ENCODE measurements around the gene NIFK.
A peak's percentile ranks its signal among the peaks of the same experiment; 100 is the strongest.
"Not testable (repeated sequence)": the region's sequence is repeated elsewhere in the genome, so short reads cannot be mapped to it uniquely, and the experiment has no call there.

NIFK gene

GRCh38 chr2:121731366-121731765 lies 5.3 kb downstream of the NIFK start:
- no peak for DNase-seq

GRCh38 chr2:121727950-121728349 lies 8.7 kb downstream of the NIFK start:
- no peak for DNase-seq

GRCh38 chr2:121727332-121727731 lies 9.3 kb downstream of the NIFK start:
- DNase-seq = no peak

- no peak for DNase-seq
Observed at GRCh38 chr2:121723316-121723715, 13.4 kb downstream of the NIFK start.

DNA sequence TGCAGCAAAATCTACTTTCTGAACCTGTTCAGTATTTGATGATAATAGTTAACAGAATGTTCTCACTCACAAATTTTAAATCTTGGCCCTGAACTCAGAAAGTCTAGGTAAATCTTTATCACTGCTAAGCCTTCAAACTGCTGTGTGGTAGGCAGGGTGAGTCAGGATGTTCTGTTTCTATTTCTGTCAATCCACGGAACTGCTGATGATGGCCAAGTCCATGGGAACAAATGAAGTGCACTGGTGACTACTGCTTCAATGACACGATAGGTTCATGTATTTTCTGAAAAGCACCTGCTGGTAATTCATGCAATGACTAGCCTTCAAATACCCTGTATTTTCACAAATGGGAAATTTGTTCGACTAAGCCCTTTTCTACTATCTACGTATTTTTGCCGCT lies 14.2 kb downstream of the NIFK start:
- DNase-seq = no peak

DNA sequence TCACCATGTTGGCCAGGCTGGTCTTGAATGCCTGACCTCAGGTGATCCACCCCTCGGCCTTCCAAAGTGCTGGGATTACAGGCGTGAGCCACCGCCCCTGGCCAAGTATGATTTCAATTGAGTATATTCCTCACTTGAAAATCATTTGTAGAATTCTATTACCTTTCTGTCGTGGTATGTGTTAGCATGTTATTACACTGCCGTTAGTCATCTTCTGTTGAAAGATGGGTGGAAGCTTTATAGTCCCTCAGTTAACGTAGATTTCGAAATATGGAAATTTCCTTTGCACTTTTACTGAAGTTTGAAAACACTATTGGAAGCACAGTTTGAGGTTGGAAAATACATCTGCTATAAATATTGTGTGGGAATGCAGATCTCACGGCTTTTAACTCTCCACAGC lies 14.7 kb downstream of the NIFK start:
- DNase-seq = no peak

DNA sequence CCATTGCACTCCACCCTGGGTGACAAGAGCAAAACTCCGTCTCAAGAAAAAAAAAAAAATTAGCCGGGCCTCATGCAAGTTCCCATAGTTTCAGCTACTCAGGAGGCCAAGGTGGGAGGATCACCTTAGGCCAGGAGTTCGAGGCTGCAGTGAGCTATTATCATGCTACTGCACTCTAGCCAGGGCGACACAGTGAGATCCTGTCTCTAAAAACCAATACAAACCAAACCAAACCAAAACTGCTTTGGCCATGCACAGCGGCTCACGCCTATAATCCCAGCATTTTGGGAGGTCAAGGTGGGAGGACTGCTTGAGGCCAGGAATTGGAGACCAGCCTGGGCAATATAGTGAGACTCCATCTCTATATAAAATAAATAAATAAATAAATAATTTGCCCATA lies 19.1 kb downstream of the NIFK start:
- no peak for DNase-seq

DNA sequence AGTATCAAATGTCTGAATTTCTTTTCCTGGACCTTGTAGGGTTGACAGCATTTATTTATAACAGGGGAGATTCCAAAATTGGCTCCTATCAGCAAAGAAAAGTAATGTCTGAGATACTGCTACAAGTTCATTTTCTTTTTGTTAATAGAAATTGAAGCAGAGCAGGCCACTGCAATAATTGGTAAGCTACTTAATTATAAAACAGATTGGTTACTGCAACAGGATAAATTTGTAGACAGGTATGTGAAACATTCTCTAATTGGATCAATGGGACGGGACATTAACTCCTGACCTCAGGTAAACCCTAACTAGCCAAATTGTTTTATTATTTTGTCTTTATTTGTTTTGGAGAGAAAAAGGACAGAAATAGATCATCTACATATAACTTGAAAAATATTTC lies 20.5 kb downstream of the NIFK start:
- no peak for DNase-seq

DNA sequence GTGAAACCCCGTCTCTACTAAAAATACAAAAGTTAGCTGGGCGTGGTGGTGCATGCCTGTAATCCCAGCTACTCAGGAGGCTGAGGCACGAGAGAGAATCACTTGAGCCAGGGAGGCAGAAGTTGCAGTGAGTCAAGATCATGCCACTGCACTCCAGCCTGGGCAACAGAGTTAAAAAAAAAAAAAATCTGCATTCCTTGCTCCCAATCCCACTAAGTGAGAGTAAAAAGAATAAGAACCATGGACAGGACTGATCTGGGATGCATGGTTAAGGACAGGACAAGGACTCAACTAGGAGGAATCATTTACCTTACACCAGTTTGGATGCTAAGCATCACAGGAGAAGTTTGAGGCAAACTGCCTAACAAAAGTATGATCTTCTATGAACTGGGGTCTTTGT lies 25.2 kb downstream of the NIFK start:
- DNase-seq = not testable (repeated sequence)

DNA sequence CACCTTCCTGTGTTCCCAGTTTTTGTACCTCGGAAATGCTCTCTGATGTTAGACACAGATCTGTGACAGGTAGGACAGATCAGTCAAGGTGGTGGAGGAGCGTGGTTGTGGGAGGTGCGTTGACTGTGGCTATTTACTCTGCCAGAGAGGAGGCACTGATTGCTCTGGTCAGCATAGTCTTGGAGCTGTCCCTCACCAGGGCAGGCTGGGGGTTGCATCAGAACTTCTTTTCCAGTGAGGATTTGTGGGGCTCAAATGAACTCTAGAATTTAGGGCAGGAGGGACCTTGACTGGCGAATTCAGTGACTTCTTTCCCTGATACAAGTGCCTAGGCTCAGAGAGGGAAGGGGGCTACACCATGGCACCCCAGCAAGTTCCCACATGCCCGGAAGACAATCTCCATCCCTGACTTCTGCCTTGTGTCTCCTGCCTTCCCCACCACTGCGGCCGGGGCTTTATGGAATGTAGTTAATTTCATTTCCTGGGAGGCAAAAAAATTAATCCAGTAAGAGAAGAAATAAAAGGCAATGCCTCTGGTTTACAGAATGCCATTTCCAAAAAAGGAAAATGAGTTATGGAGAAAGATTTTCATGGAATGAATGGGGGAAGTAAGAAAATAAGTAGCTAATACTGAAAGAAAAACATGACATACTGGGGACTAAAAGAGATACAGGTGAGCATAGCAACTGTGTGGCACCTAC lies 26.1 kb downstream of the NIFK start:
- DNase-seq = no peak

DNA sequence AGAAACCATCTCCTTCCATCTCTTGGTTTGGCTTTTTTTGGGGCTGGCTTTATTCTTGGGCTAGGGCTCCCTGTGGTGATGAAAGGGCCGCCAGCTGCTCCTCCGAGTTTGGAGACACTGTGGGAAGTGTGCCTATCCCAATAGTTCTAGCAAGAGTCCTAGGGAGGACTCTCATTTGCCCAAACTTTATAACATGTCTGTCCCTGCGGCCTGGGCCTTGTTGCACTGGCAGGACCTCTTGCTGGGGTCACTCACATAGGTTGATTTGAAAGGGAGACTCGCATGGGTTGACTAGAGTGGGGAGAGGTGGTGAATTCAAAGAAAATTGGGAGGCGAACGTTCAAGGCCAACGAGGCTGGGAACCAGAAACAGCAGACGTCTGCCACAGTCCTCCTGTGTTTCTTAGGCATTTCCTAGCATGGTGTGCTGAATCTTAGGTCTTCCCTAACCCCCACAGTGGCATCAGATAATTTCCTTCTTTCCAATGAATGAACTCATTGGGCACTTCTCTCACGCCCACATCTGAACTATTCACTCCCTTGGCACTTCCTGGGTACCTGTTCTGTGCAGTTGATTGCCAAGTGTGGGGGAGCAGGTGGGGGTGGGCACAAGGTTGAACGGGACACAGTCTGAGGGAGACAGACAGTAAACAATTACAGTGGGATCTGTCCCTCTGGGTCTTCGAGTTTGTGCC lies 26.8 kb downstream of the NIFK start:
- DNase-seq = no peak

GRCh38 chr2:121707920-121708361 lies 28.7 kb downstream of the NIFK start:
- DNase-seq = no peak

DNA sequence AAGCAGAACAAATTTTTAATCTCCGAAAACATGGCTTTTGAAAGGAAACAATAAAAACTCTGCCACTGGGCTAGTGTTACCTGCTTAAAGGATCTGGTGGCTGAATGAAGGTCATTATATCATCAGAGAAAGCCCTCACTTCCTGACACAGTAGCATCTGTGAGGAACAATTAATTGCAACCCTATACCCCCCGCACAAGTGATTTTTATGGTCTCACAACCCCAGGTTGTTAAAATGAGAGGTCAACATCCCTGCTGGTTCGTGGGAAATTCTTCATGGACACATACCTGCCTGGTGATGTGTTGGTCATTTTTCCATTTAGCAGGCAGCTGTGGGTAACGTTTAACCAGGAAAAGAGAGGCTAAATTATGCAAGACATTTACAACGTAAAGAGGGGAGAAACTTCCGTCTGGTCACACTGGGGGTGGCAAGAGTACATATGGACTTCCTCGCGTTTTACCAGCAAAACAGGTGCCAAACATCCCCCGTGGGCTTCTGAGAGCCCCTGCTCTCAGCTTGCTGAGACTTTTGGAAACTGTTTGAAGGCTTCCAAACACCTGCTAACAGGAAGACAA lies 29.2 kb downstream of the NIFK start:
- DNase-seq = no peak

DNA sequence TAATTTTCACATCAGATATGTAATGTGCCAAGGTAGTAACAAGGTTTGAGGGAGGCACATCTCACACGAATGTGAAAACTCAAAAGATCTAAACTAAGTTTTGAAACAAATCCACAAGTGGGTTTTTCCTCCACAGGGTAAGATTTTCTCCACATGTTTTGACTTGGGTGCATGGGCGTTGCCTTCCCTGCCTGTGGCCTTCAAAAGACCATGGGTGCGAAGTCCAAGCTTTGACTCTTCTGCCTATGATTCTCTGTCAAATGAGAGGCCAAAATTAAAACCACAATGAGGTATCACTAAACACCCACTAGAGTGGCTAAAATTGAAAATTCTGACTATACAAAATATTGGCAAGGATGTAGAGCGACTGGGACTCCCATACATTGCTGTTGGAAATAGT lies 30.7 kb downstream of the NIFK start:
- no peak for DNase-seq

- no peak for DNase-seq
Observed at GRCh38 chr2:121705390-121705789, 31.3 kb downstream of the NIFK start.

GRCh38 chr2:121701761-121702160 lies 34.9 kb downstream of the NIFK start:
- not testable (repeated sequence) for DNase-seq

DNA sequence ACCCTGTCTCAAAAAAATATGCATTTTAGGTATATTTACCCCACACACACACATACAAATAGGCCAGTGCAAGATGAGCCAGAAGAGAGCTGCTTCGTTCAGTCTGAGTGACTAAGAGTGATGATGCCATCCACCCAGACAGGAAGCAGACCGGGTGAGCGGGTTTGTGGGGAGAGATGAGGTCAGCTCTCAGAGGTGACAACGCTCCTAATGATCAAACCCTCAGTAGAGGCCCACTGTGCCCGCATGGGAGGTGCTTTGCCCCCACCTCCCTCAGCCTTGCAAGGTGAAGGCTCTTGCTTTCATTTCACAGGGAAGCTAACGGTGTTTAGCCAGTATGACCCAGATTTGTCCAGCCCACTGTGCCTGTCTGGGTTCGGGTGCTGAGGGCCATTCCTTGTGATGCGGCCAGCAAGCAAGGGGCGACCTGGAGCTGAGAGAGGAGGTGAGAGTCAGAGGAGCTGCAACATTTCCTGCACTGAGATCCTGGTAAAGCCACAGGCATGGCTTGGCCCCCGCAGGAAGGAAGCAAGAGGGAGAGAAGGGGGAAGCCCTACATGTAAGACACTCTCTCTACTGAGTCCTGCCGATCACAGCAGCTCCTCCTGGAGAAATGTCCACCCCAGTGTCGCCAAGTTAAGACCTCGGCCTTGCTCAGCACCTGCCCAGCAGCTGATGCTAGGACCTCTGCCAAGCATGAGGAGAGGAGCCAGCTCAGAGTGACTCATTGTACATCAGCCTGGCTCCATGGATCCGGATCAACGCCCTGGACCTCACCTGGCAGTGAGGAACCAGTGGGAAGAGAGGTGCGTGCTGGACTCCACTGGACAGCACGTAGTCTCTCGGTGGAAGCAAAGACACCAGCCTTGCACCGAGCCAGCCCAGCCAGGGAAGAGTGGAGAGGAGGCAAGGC lies 37.0 kb downstream of the NIFK start:
- peak; percentile 85 for DNase-seq

GRCh38 chr2:121698318-121698930 lies 38.3 kb downstream of the NIFK start:
- DNase-seq = no peak

DNA sequence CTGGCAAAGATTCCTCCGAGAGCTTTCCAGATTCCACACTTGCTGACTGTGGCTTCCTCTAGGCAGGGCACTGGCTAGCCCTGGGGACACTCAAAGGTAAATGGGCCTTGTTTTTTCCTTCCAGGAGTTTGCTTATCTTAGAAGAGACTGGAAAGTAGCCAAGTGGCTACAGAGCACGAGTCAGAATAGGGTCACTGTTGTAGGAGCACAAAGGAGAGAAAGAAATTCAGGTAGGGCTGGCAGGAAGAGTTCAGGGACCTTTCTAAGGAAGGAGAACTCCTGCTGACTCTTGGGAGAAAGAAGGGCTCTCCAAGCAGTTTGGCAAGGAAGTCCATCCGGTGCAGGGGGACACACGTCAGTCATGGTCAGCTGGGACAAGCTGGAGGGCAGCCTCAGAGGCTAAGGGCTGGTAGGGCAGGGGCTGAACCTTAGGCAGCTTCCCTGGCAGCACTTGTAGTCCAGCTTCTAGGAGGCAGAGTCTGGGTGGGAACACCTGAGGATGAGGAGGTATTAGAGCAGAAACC lies 39.5 kb downstream of the NIFK start:
- DNase-seq = no peak

- DNase-seq = no peak
Observed at GRCh38 chr2:121696410-121696930, 40.2 kb downstream of the NIFK start.

GRCh38 chr2:121695171-121695451 lies 41.6 kb downstream of the NIFK start:
- no peak for DNase-seq

DNA sequence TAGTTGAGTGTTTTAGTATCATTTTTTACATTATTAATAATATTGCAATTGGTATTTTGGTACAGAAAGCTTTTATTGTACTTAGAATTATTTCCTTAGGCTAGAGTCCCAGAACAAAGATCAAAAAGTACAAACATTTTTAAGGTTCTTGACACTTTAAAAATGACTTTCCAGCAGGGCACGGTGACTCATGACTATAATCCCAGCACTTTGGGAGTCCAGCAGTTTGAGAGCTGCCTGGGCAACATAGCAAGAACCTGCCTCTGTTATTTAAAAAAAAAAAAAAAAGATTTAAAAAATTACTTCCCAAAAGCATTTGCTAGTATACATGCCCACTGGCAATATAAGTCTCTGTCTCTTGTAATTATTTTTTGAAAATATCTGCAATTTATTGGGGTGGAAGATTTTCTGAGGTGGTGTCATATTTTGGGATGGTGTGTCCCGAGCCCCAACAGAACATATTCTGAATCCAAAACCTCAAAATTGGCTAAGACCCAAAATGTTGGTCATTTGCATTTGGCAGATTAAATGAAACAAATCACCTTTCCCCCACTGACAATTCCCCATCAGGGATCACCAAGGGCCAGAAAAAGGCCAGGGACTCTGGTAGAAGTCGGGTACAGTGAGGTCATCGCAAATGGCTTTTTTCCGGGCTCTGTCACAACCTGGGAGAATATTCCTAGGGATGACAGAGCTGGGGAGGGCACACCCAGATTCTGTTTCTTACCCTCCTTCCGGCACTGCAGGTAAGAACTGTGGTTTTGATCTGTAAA lies 42.1 kb downstream of the NIFK start:
- DNase-seq = no peak
